ENCODE data around the gene IKZF1. TPM values are rescaled to one million over a fixed set of nuclear protein-coding genes. Genes with fewer than 3 reads are reported as not detected.

IKZF1 gene
- total RNA-seq, 1 experiment from 2014 or later, result 2.3 TPM

DNA sequence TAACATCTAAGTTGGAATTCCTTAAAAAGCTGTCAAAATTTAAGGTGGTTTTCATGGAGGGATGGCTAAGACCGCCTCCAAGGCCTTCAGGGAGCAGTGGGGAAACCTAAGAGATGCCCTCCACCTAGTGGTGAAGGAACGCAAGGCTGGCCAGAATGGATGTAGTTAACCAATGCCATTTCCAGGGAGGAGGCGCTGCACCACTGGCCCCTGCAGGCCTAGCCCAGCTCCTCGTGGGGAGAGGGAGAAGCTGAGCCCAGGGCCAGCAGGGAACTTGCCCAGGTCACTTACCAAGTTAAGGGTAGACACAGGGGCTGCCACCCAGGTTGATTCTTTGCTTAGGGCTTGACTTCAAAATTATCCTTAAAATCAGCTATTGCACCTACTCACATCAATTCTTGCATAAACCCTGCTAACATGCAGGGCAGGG is 113.6 kb downstream of the IKZF1 start:
- CTCF ChIA-PET, result interaction anchor here (0.6 to 3.1 kb wide), 36 partner anchors 8 to 744 kb away, joined by 3 to 18 read pairs (median 4); no protein-coding TSS in a partner anchor
- TF ChIP-seq PRRX2 (CRISPR knock-in tag; IDR thresholded peaks at IDR 0.05), result no peak
- TF ChIP-seq, protein P1, sequence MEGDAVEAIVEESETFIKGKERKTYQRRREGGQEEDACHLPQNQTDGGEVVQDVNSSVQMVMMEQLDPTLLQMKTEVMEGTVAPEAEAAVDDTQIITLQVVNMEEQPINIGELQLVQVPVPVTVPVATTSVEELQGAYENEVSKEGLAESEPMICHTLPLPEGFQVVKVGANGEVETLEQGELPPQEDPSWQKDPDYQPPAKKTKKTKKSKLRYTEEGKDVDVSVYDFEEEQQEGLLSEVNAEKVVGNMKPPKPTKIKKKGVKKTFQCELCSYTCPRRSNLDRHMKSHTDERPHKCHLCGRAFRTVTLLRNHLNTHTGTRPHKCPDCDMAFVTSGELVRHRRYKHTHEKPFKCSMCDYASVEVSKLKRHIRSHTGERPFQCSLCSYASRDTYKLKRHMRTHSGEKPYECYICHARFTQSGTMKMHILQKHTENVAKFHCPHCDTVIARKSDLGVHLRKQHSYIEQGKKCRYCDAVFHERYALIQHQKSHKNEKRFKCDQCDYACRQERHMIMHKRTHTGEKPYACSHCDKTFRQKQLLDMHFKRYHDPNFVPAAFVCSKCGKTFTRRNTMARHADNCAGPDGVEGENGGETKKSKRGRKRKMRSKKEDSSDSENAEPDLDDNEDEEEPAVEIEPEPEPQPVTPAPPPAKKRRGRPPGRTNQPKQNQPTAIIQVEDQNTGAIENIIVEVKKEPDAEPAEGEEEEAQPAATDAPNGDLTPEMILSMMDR (IDR thresholded peaks at IDR 0.05), result peak; percentile 77
- no peaks in the 10 kb centered on the region for H3K36me3 Mint-ChIP-seq
- POLR2A ChIA-PET, result no interaction called here
- peak; percentile 89 for DNase-seq (ENCODE audit: low spot score)
- H3K27me3 Mint-ChIP-seq (ENCODE audit: low read depth), result peaks cover 3% of the 10 kb centered on the region; the same call in 1 of the 2 replicates
- H3K27ac Mint-ChIP-seq, result no peak overlapping the region
- H3K9me3 Mint-ChIP-seq, result no peaks in the 10 kb centered on the region
- no peak overlapping the region for H3K4me3 Mint-ChIP-seq
- H3K4me1 Mint-ChIP-seq, result peaks cover 45% of the 10 kb centered on the region
- peak; percentile 96 for ATAC-seq

DNA sequence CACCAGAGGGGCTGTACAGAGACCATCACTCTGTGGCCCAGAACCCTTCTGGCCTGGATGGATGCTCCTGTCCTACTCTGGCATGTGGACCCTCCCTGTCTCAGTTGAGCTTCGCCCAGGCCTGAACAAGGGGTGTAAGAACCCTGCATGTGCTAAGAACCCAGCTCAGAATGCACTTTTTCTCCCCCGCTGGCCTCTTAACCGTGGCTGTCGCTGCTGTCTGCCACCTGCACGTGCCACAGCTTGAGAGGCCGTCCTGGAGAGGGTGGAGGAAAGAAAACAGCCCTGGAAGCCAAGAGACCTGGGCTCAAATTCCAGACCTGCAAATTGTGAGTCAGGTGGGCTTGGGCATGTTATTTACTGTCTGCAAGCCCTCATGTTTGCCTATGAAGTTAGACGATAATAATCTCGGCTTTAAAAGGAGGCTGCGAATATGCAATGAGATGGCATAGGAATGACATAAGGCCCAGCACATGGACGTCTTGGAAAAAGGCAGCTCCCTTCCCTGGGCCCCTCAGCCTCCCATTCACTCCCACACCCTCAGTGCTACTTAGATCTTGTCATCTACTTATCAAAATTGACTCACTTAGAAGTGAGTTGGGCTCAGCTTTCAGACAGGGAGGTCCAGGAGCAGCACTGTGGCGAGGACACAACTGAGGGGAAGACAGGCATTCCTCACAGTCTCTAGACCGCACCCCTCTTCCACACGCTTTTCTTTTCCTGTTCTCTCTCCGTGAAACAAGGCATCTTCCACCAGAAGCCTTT is 114.2 kb downstream of the IKZF1 start:
- ChIA-PET CTCF (interaction anchor here (0.6 to 3.1 kb wide), 34 partner anchors 10 to 744 kb away, joined by 3 to 18 read pairs (median 4); no protein-coding TSS in a partner anchor), POLR2A (no interaction called here)
- Mint-ChIP-seq H3K9me3 (no peaks in the 10 kb centered on the region), H3K27me3 (ENCODE audit: low read depth) (peaks cover 3% of the 10 kb centered on the region; the same call in 1 of the 2 replicates), H3K36me3 (no peaks in the 10 kb centered on the region), H3K4me3 (no peak overlapping the region), H3K27ac (peak overlapping the region; percentile 38; the same call in 1 of the 2 replicates), H3K4me1 (peaks cover 45% of the 10 kb centered on the region)
- DNase-seq (ENCODE audit: low spot score) (no peak), ATAC-seq (peak; percentile 23)
- TF ChIP-seq, protein P2, sequence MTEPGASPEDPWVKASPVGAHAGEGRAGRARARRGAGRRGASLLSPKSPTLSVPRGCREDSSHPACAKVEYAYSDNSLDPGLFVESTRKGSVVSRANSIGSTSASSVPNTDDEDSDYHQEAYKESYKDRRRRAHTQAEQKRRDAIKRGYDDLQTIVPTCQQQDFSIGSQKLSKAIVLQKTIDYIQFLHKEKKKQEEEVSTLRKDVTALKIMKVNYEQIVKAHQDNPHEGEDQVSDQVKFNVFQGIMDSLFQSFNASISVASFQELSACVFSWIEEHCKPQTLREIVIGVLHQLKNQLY (CRISPR knock-in tag; IDR thresholded peaks at IDR 0.05), result no peak
- TF ChIP-seq NR1H2 (CRISPR knock-in tag; IDR thresholded peaks at IDR 0.05) (no peak), GABPB1 (CRISPR knock-in tag; IDR thresholded peaks at IDR 0.05) (no peak), GRHL2 (CRISPR knock-in tag; IDR thresholded peaks at IDR 0.05; ENCODE audit: insufficient replicate concordance, severe bottlenecking) (no peak), PRRX2 (CRISPR knock-in tag; IDR thresholded peaks at IDR 0.05) (no peak), ZNF121 (CRISPR knock-in tag; IDR thresholded peaks at IDR 0.05) (no peak), NR2C2 (CRISPR knock-in tag; IDR thresholded peaks at IDR 0.05) (no peak)

DNA sequence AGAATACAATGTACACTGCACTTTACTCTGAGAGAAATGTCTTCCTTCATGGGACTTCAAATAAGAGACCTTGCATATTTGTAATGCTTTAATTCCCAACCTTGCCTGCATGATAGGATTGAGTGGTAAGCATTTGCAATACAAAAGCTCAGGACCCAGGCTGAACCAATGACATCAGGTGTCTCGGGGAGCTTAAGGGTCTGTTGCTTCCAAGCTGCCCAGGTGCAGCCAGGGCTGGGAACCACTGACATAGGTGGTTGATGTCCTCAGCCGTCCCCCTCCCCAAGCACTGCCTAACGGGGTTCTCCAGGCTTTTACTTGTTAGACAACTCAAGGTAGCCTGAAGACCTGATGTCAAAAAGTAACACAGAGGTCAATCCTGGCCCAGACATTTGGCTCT is 116.5 kb downstream of the IKZF1 start:
- DNase-seq (ENCODE audit: low spot score) (no peak), ATAC-seq (peak; percentile 45)
- ChIA-PET POLR2A (interaction anchor here (0.8 kb wide), 1 partner anchor 194 kb away, joined by 3 read pairs; no protein-coding TSS in a partner anchor), CTCF (interaction anchor here (0.5 to 2.3 kb wide), 5 partner anchors 17 to 742 kb away, joined by 3 to 10 read pairs (median 5); partner anchors contain the start of gene ZPBP)
- H3K4me1 Mint-ChIP-seq, result peaks cover 45% of the 10 kb centered on the region
- H3K36me3 Mint-ChIP-seq, result no peaks in the 10 kb centered on the region
- H3K27ac Mint-ChIP-seq, result no peak overlapping the region
- no peak overlapping the region for H3K4me3 Mint-ChIP-seq
- no peaks in the 10 kb centered on the region for H3K27me3 Mint-ChIP-seq (ENCODE audit: low read depth)
- no peaks in the 10 kb centered on the region for H3K9me3 Mint-ChIP-seq
- TF ChIP-seq ZBTB21 (CRISPR knock-in tag; IDR thresholded peaks at IDR 0.05; ENCODE audit: borderline replicate concordance) (no peak), NFYB (CRISPR knock-in tag; conservative IDR thresholded peaks at IDR 0.05; ENCODE audit: low read depth) (no peak)
- TF ChIP-seq, protein P3, sequence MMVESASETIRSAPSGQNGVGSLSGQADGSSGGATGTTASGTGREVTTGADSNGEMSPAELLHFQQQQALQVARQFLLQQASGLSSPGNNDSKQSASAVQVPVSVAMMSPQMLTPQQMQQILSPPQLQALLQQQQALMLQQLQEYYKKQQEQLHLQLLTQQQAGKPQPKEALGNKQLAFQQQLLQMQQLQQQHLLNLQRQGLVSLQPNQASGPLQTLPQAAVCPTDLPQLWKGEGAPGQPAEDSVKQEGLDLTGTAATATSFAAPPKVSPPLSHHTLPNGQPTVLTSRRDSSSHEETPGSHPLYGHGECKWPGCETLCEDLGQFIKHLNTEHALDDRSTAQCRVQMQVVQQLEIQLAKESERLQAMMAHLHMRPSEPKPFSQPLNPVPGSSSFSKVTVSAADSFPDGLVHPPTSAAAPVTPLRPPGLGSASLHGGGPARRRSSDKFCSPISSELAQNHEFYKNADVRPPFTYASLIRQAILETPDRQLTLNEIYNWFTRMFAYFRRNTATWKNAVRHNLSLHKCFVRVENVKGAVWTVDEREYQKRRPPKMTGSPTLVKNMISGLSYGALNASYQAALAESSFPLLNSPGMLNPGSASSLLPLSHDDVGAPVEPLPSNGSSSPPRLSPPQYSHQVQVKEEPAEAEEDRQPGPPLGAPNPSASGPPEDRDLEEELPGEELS (CRISPR knock-in tag; IDR thresholded peaks at IDR 0.05), result no peak

DNA sequence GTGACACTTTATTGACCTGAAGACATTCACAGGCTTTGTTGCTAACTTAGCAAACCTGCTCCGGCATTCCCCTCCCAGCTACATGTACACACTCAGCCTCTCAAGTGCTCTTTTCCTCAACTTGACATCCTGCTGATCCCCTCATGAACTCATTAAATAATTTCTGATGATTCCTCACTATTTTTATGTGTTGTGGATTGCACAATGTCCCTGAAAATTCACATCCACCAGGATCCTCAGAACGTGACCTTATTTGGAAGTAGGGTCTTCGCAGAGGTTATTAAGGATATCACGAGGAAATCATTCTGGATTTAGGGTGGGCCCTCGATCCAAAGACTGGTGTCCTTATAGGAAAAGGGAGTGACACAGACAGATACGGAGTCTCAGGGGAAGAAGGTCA is 118.3 kb downstream of the IKZF1 start:
- H3K4me1 Mint-ChIP-seq, result peaks cover 38% of the 10 kb centered on the region
- no peak overlapping the region for H3K4me3 Mint-ChIP-seq
- ChIA-PET POLR2A (no interaction called here), CTCF (no interaction called here)
- ATAC-seq (no peak), DNase-seq (ENCODE audit: low spot score) (no peak)
- H3K27me3 Mint-ChIP-seq (ENCODE audit: low read depth), result no peaks in the 10 kb centered on the region
- H3K9me3 Mint-ChIP-seq, result no peaks in the 10 kb centered on the region
- H3K36me3 Mint-ChIP-seq, result no peaks in the 10 kb centered on the region
- H3K27ac Mint-ChIP-seq, result no peak overlapping the region
- TF ChIP-seq OVOL2 (CRISPR knock-in tag; IDR thresholded peaks at IDR 0.05; ENCODE audit: borderline replicate concordance) (no peak), GABPB1 (CRISPR knock-in tag; IDR thresholded peaks at IDR 0.05) (no peak), HMGA2 (CRISPR knock-in tag; IDR thresholded peaks at IDR 0.05) (no peak), PRRX2 (CRISPR knock-in tag; IDR thresholded peaks at IDR 0.05) (no peak), NFYB (CRISPR knock-in tag; conservative IDR thresholded peaks at IDR 0.05; ENCODE audit: low read depth) (no peak), ZNF121 (CRISPR knock-in tag; IDR thresholded peaks at IDR 0.05) (no peak), TEAD4 (CRISPR knock-in tag; IDR thresholded peaks at IDR 0.05) (no peak), ESRRA (CRISPR knock-in tag; IDR thresholded peaks at IDR 0.05; ENCODE audit: borderline replicate concordance) (no peak)
- TF ChIP-seq, protein P4, sequence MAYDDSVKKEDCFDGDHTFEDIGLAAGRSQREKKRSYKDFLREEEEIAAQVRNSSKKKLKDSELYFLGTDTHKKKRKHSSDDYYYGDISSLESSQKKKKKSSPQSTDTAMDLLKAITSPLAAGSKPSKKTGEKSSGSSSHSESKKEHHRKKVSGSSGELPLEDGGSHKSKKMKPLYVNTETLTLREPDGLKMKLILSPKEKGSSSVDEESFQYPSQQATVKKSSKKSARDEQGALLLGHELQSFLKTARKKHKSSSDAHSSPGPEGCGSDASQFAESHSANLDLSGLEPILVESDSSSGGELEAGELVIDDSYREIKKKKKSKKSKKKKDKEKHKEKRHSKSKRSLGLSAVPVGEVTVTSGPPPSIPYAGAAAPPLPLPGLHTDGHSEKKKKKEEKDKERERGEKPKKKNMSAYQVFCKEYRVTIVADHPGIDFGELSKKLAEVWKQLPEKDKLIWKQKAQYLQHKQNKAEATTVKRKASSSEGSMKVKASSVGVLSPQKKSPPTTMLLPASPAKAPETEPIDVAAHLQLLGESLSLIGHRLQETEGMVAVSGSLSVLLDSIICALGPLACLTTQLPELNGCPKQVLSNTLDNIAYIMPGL (CRISPR knock-in tag; IDR thresholded peaks at IDR 0.05), result no peak
- TF ChIP-seq, protein P2 (CRISPR knock-in tag; IDR thresholded peaks at IDR 0.05), result no peak

All from WTC11 (cell line).